Mucosa of stomach (tissue), 1 donor: ENCODE measurements around the gene GNLY.

Experiments
- H3K27me3 ChIP-seq: one replicate; pipeline ENCODE4 v1.7.0; 2013; ENCODE audit warnings: mild to moderate bottlenecking, low read length; ENCODE audit not compliant: control insufficient read depth, insufficient read depth
- H3K36me3 ChIP-seq: one replicate; pipeline ENCODE4 v1.7.0; 2013; ENCODE audit warnings: low read length; ENCODE audit not compliant: control insufficient read depth, insufficient read depth
- H3K4me1 ChIP-seq: one replicate; pipeline ENCODE4 v1.7.0; 2013; ENCODE audit warnings: mild to moderate bottlenecking, low read length; ENCODE audit not compliant: control insufficient read depth, insufficient read depth
- H3K4me3 ChIP-seq: one replicate; pipeline ENCODE4 v1.7.0; 2013; ENCODE audit warnings: low read length
- H3K9ac ChIP-seq: one replicate; pipeline ENCODE4 v1.7.0; 2013; ENCODE audit warnings: mild to moderate bottlenecking, low read length, moderate library complexity
- H3K9me3 ChIP-seq: one replicate; pipeline ENCODE4 v1.7.0; 2013; ENCODE audit warnings: mild to moderate bottlenecking, low read length, moderate library complexity; ENCODE audit not compliant: control insufficient read depth
- donor health status: Pancreatic carcinoma.

GNLY gene

DNA sequence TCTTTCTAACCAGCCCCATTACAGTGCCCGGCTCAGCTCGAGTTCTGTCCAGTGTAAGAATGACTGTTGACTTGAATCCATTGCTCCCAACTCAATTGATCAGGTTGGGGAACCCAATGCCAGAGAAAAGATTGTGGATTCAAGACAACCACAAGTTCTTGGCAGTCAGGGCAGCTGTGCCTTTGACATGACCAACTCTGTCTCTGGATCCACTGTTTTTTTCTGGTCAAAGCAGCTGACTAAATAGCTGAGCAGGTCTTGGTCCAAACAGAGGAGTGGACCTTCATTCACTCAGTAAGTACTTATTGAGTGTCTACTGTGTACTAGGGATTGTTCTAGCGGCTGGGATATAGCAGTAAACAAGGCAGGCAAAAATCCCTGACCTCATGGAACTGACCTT is 53.3 kb downstream of the GNLY start:
- H3K4me1 ChIP-seq, result peaks cover 37% of the 10 kb centered on the region
- H3K9me3 ChIP-seq, result no peaks in the 10 kb centered on the region
- no peaks in the 10 kb centered on the region for H3K36me3 ChIP-seq
- peaks cover 6% of the 10 kb centered on the region for H3K27me3 ChIP-seq
- no peak overlapping the region for H3K4me3 ChIP-seq
- H3K9ac ChIP-seq, result no peak overlapping the region

DNA sequence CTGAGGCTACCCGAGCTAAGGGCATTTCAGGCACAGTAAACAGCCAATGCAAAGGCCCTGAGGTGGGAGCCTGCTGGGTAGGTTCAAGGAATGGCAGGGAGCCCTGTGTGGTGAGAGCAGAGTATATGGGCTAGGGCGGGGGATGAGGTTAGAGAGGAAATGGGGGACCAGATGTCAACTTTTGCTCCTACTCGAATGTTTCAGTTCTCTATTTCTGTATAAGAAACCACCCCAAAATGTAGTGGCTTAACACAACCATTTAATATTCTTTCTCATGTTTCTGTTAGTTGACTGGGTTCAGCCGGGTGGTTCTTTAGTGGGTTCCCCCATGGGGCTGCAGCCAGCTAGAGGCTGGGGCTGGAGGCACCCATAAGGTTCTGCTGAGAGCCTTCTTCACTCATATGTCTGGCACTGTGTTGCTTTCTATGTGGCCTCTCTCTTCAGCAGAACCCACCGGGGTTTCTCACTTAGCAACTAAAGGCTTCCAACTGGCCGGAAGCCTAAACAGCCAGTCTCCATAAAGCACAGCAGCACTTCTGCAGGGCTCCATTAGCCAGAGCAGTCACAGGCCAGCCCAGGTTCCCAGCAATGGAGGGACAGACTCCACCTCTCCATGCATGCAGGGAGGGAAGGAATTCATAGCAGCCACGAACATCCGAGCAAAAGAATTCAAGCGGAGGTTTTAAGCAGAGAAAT is 54.0 kb downstream of the GNLY start:
- peaks cover 34% of the 10 kb centered on the region for H3K4me1 ChIP-seq
- no peak overlapping the region for H3K4me3 ChIP-seq

More for the DNA sequence above, 54.0 kb downstream of the GNLY start:
- Histone ChIP-seq H3K9ac (no peak overlapping the region), H3K9me3 (no peaks in the 10 kb centered on the region), H3K27me3 (peaks cover 13% of the 10 kb centered on the region), H3K36me3 (no peaks in the 10 kb centered on the region)
